IPS DF 6.9 (cell line): ENCODE results near the gene KANSL1.
A peak's percentile ranks its signal among the peaks of the same experiment; 100 is the strongest.

Experiments
- DNase-seq: peaks from one replicate; pipeline ENCODE4 v3.0.0-alpha.2; 2013; ENCODE audit warnings: low read depth, low spot score
- H3K27ac ChIP-seq: one replicate; pipeline ENCODE4 v1.5.1; 2013; ENCODE audit warnings: low read length, control low read depth
- H3K27me3 ChIP-seq: 2 replicates; pipeline ENCODE4 v1.6.1; 2013; ENCODE audit warnings: mild to moderate bottlenecking, low read length; ENCODE audit not compliant: control insufficient read depth, insufficient read depth
- H3K36me3 ChIP-seq: 2 replicates; pipeline ENCODE4 v1.6.1; 2013; ENCODE audit warnings: low read length; ENCODE audit not compliant: control insufficient read depth, insufficient read depth
- H3K4me1 ChIP-seq: 2 replicates; pipeline ENCODE4 v1.6.1; 2013; ENCODE audit warnings: low read length; ENCODE audit not compliant: control insufficient read depth, insufficient read depth
- H3K4me3 ChIP-seq: 2 replicates; pipeline ENCODE4 v1.5.1; 2013; ENCODE audit warnings: mild to moderate bottlenecking, low read length
- H3K9me3 ChIP-seq: 2 replicates; pipeline ENCODE4 v1.6.1; 2013; ENCODE audit warnings: low read length, inconsistent platforms; ENCODE audit not compliant: control insufficient read depth, insufficient read depth
- WGBS: extraction: QIAGEN DNeasy Blood & Tissue Kit; methylation state at CpG from one replicate; pipeline ENCODE4 v1.1.7; 2013; ENCODE audit warnings: mixed read lengths, missing lambda C conversion rate; ENCODE audit not compliant: insufficient read length, insufficient coverage; 5-methylcytosine and 5-hydroxymethylcytosine counted together

Gene KANSL1

GRCh38 chr17:46044286-46044928, 148.8 kb downstream of the KANSL1 start:
- Histone ChIP-seq H3K27ac (no peak overlapping the region), H3K4me3 (no peak overlapping the region), H3K36me3 (peaks cover 17% of the 10 kb centered on the region; the same call in 1 of the 2 replicates), H3K27me3 (no peaks in the 10 kb centered on the region), H3K9me3 (no peaks in the 10 kb centered on the region), H3K4me1 (no peaks in the 10 kb centered on the region)
- no CpG with 5 or more reads among the region's 5 CpGs for WGBS
- DNase-seq = peak; percentile 50

- Histone ChIP-seq H3K4me3 (no peak overlapping the region), H3K27me3 (no peaks in the 10 kb centered on the region), H3K4me1 (no peaks in the 10 kb centered on the region), H3K36me3 (peaks cover 24% of the 10 kb centered on the region; the same call in 1 of the 2 replicates), H3K9me3 (no peaks in the 10 kb centered on the region), H3K27ac (no peak overlapping the region)
- no CpG with 5 or more reads among the region's 3 CpGs for WGBS
- DNase-seq = no peak
Observed at GRCh38 chr17:46043606-46044005, 149.6 kb downstream of the KANSL1 start.

DNA sequence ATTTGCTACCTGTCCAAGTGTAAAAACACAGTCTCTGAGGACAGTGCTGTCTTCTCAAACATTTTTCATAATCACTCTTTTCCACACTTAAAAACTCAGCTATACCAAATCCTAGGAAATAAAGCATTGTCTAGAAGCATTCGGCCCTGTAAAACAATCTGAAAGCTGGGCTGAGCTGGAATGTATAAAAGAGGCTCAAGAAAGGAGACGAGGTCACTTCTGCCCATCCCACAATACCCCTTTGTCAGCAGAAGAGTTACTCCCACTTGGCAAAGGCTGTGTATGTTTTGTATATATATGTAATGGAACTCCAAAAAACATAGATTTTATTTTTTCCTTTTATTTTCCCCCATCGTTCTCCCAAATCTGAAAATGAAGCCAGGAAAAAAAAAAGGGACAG, 150.3 kb downstream of the KANSL1 start:
- no peaks in the 10 kb centered on the region for H3K27me3 ChIP-seq
- H3K36me3 ChIP-seq = peaks cover 30% of the 10 kb centered on the region; the same call in 1 of the 2 replicates
- H3K4me3 ChIP-seq = no peak overlapping the region
- no peaks in the 10 kb centered on the region for H3K4me1 ChIP-seq
- no peaks in the 10 kb centered on the region for H3K9me3 ChIP-seq
- H3K27ac ChIP-seq = no peak overlapping the region
- no peak for DNase-seq
- WGBS = 100% methylated on average over 1 of the region's 3 CpGs

DNA sequence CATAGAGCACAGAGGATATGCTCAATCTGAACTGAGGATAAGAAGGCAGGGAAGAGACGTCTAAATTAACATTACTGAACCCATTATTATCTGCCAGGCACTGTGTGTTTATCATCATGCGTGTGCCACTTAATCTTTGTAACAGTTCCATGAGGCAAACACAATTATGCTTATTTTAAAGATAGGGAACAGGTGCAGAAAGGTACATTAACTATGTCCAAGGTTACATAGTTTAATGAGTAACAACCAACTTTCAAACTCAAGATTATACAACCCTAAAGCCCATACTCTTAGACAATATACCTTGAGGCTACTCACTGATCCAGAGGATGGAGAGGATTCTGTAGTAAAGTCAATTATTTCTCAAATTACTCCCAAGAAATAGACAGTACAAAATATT, 151.0 kb downstream of the KANSL1 start:
- DNase-seq = no peak
- H3K36me3 ChIP-seq = peaks cover 33% of the 10 kb centered on the region; the same call in 1 of the 2 replicates
- no CpG with 5 or more reads among the region's 2 CpGs for WGBS

DNA sequence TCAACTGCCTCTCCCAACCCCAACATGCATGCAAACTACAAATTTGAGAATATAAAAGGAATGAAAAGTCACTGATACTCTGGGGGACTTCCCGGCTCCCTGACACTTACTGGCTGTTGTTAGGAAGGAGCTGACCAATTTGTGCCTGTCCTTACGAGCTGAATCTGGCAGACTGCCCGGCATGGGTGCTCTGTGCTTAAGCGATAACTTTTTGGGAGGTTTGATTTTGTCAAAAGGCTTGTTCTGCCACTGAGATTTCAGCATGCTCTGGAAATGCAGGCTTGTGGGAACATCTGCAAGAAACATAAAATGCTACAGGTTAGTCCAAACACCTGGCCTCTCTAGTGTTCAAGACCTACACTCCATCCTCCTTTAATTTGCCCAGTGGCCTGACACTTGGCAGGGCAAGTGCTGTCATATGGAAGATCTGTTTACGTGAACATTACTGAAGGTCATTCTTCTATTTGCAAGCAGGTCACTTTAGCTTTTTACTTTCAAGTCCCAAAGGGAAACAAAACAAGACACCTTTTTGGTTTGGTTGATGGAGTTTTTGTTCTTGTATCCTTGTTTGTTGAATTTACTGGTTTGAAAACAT, 153.5 kb downstream of the KANSL1 start:
- no peaks in the 10 kb centered on the region for H3K4me1 ChIP-seq
- H3K4me3 ChIP-seq = no peak overlapping the region
- H3K36me3 ChIP-seq = peaks cover 32% of the 10 kb centered on the region; the same call in 1 of the 2 replicates
- H3K27ac ChIP-seq = no peak overlapping the region
- no CpG with 5 or more reads among the region's 5 CpGs for WGBS
- no peaks in the 10 kb centered on the region for H3K27me3 ChIP-seq
- no peak for DNase-seq
- H3K9me3 ChIP-seq = no peaks in the 10 kb centered on the region

More for the DNA sequence above, 151.0 kb downstream of the KANSL1 start:
- no peaks in the 10 kb centered on the region for H3K27me3 ChIP-seq
- no peak overlapping the region for H3K27ac ChIP-seq
- no peaks in the 10 kb centered on the region for H3K4me1 ChIP-seq
- no peak overlapping the region for H3K4me3 ChIP-seq
- no peaks in the 10 kb centered on the region for H3K9me3 ChIP-seq

DNA sequence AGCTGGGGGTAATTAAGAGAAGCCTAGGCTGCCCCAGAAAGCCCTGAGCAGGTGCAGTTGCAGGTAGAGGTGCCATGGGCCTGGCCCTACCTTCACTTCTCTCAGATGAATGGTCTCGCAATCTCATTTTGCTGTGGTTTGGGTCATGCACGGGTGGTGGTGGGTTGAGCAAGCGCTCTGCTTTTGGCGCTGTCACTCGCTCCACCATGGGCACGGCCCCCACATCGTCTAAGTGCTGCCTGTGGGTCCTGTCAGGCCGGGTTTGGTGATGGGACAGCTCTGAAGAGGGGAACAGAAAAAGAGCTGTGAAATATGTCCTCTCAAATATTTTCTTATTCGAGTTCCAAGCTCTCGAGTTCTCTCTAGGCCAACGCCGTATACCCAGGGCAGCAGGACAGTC, 154.3 kb downstream of the KANSL1 start:
- WGBS = no CpG with 5 or more reads among the region's 12 CpGs
- Histone ChIP-seq H3K36me3 (peaks cover 38% of the 10 kb centered on the region), H3K4me1 (no peaks in the 10 kb centered on the region), H3K9me3 (no peaks in the 10 kb centered on the region), H3K27ac (no peak overlapping the region), H3K4me3 (no peak overlapping the region), H3K27me3 (no peaks in the 10 kb centered on the region)
- no peak for DNase-seq

GRCh38 chr17:46038414-46038813, 154.8 kb downstream of the KANSL1 start:
- peaks cover 43% of the 10 kb centered on the region for H3K36me3 ChIP-seq
- no CpG with 5 or more reads among the region's 6 CpGs for WGBS
- H3K27me3 ChIP-seq = no peaks in the 10 kb centered on the region
- no peaks in the 10 kb centered on the region for H3K9me3 ChIP-seq
- DNase-seq = no peak
- no peak overlapping the region for H3K4me3 ChIP-seq
- no peaks in the 10 kb centered on the region for H3K4me1 ChIP-seq
- no peak overlapping the region for H3K27ac ChIP-seq

GRCh38 chr17:46037722-46038255, 155.4 kb downstream of the KANSL1 start:
- H3K27ac ChIP-seq = no peak overlapping the region
- no peaks in the 10 kb centered on the region for H3K9me3 ChIP-seq
- WGBS = no CpG with 5 or more reads among the region's 4 CpGs
- H3K4me1 ChIP-seq = no peaks in the 10 kb centered on the region
- no peaks in the 10 kb centered on the region for H3K27me3 ChIP-seq
- DNase-seq = no peak
- peaks cover 47% of the 10 kb centered on the region for H3K36me3 ChIP-seq
- H3K4me3 ChIP-seq = no peak overlapping the region

DNA sequence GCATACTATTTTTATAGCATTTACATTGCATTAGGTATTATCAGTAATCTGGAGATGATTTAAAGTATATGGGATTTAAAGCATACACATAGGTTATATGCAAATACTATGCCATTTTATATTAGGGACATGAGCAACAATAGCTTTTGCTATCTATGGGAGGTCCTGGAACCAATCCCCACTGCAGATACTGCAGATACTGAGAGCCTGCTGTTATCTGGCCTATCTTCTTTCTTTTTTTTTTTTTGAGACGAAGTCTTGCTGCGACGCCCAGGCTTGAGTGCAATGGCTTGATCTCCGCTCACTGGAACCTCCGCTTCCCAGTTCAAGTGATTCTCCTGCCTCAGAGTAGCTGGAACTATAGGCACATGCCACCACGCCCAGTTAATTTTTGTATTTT, 156.7 kb downstream of the KANSL1 start:
- WGBS = no CpG with 5 or more reads among the region's 6 CpGs
- DNase-seq = no peak
- peaks cover 54% of the 10 kb centered on the region for H3K36me3 ChIP-seq

DNA sequence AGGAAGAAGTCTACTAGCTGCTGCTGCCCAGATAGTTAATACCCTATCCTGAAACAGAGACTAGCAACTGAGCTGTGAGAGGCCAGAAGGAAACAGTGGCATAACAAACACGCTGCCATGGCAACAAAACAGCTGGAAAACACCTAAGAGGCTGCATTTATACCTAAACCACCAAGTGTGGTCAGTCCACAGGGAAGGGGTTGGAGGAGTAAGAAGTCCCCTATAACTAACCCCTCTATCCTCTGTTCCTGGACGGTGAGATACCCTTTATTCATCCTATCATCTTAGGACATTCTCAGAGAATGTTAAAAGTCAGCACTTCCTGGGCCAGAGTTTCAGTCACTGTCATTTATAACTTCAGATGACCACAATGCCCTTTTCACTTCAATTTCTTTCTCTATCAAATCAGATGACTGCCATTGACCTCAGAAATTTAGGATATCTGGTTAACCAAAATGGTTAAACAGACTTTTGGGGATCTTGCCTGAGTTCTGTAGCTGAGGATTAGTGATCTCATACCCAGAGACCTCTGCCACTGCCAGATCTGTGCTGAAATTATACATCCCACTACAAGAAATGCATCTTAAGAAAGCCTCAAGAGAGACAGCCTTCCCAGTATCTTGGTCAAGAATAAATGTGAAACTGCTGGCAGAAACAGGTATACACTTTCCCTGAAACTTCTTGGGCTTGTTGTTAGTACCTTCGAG, 158.0 kb downstream of the KANSL1 start:
- H3K4me1 ChIP-seq = no peaks in the 10 kb centered on the region
- DNase-seq = no peak
- H3K27ac ChIP-seq = no peak overlapping the region
- H3K36me3 ChIP-seq = peaks cover 62% of the 10 kb centered on the region
- H3K9me3 ChIP-seq = no peaks in the 10 kb centered on the region
- H3K4me3 ChIP-seq = no peak overlapping the region
- H3K27me3 ChIP-seq = no peaks in the 10 kb centered on the region
- no CpG with 5 or more reads among the region's 3 CpGs for WGBS

More for the DNA sequence above, 156.7 kb downstream of the KANSL1 start:
- Histone ChIP-seq H3K4me1 (no peaks in the 10 kb centered on the region), H3K9me3 (no peaks in the 10 kb centered on the region), H3K4me3 (no peak overlapping the region), H3K27me3 (no peaks in the 10 kb centered on the region), H3K27ac (no peak overlapping the region)
